Gastrocnemius medialis (tissue), 4 donors: ENCODE results near the gene IRAK1. TPM values are rescaled to one million over a fixed set of nuclear protein-coding genes. Genes with fewer than 3 reads are reported as not detected.

Experiments used
- ATAC-seq, 2 donors: fragments of 150-250 bp; one replicate each; pipeline ENCODE4 v1.9.1; 2016
- DNase-seq, 2 donors: peaks; one replicate each; pipeline ENCODE4 v3.0.0-alpha.2; 2019
- H3K27ac ChIP-seq, 4 donors: fragments of 200-600 bp; sonication (generic); 1 replicate in 1 of 4; 2 replicates in 3 of 4; pipeline ENCODE4 v1.5.1; 2016 to 2018; ENCODE audit warnings: mild to moderate bottlenecking in 2 of 4, moderate library complexity in 1 of 4
- H3K27me3 ChIP-seq, 3 donors: fragments of 200-600 bp; sonication (generic) in 2 of 3; 1 replicate in 1 of 3; 2 replicates in 2 of 3; pipeline versions ENCODE4 v1.5.1 to v1.6.0; 2016 to 2019; ENCODE audit warnings: mild to moderate bottlenecking in 1 of 3, moderate library complexity in 1 of 3
- H3K36me3 ChIP-seq, 2 donors: fragments of 200-600 bp; sonication (generic) in 1 of 2; one replicate each; pipeline ENCODE4 v1.5.1; 2017 to 2018
- H3K4me1 ChIP-seq, 2 donors: fragments of 200-600 bp; sonication (generic) in 1 of 2; one replicate each; pipeline ENCODE4 v1.5.1; 2016 to 2017; ENCODE audit warnings: mild to moderate bottlenecking in 2 of 2
- H3K4me3 ChIP-seq, 4 donors: fragments of 200-600 bp; sonication (generic) in 3 of 4; 1 replicate in 1 of 4; 2 replicates in 3 of 4; pipeline ENCODE4 v1.5.1; 2016 to 2019; ENCODE audit warnings: mild to moderate bottlenecking in 2 of 4
- H3K9me3 ChIP-seq, 3 donors: fragments of 200-600 bp; sonication (generic) in 2 of 3; 1 replicate in 1 of 3; 2 replicates in 2 of 3; pipeline ENCODE4 v1.5.1; 2016 to 2019
- CTCF ChIP-seq, 5 experiments: fragments of 450-650 bp in 3 of 5; fragments of 200-600 bp in 2 of 5; sonication (generic) in 2 of 5; IDR thresholded peaks in 4 of 5; conservative IDR thresholded peaks in 1 of 5; 1 replicate in 4 of 5; 2 replicates in 1 of 5; pipeline ENCODE4 v1.5.1; 2016 to 2019; ENCODE audit warnings: antibody characterized with exemption in 5 of 5, mild to moderate bottlenecking in 3 of 5, moderate library complexity in 3 of 5
- POLR2A ChIP-seq, 2 donors: fragments of 450-650 bp; IDR thresholded peaks; one replicate each; pipeline ENCODE4 v1.6.1; 2017; ENCODE audit warnings: antibody characterized with exemption in 2 of 2, mild to moderate bottlenecking in 2 of 2, moderate library complexity in 2 of 2
- in situ Hi-C, 4 donors: fragments of 200-750 bp; cut with MboI; loops; one replicate each; pipeline versions ENCODE4 v1.15.0 to v1.8.0; 2017; ENCODE audit warnings: low sequenced_read_pairs in 4 of 4
- intact Hi-C: fragments of 100-400 bp; cut with DNase I; formaldehyde crosslinking; loops from one replicate; pipeline ENCODE4 v1.15.1; 2023; ENCODE audit warnings: low total_unique reads
- total RNA-seq, 4 donors: library from RNA; depleted of rRNA; stranded (reverse); fragments of >200 nt; gene quantifications; one replicate each; pipeline versions ENCODE4 v1.1.0 to v1.2.3, GENCODE V29; 2016

IRAK1 gene
- total RNA-seq, 4 donors from 2014 or later = 73.9 to 157 (median 115) TPM

GRCh38 chrX:154027022-154027402 is 7.3 kb upstream of the IRAK1 start:
- in situ Hi-C loops (no loop called here), intact Hi-C loops (no loop called here)
- no peaks in the 10 kb centered on the region for H3K27me3 ChIP-seq

GRCh38 chrX:154026136-154027021 is 6.7 kb upstream of the IRAK1 start:
- in situ Hi-C loops (no loop called here), intact Hi-C loops (no loop called here)
- TF ChIP-seq CTCF (IDR thresholded peaks at IDR 0.05 in 4 of 5, conservative IDR thresholded peaks at IDR 0.05 in 1 of 5) (no peak), POLR2A (IDR thresholded peaks at IDR 0.05) (no peak)
- H3K4me1 ChIP-seq = peaks cover 0 to 9% of the 10 kb centered on the region in 2 donors
- H3K36me3 ChIP-seq = peaks cover 0 to 8% of the 10 kb centered on the region in 2 donors
- H3K9me3 ChIP-seq = no peaks in the 10 kb centered on the region
- ATAC-seq (no peak), DNase-seq (no peak)
- H3K27ac ChIP-seq = peak overlapping the region; percentile 30 to 55 (median 33)
- H3K4me3 ChIP-seq = no peak overlapping the region
- H3K27me3 ChIP-seq = no peaks in the 10 kb centered on the region

More at GRCh38 chrX:154027022-154027402, 7.3 kb upstream of the IRAK1 start:
- TF ChIP-seq POLR2A (IDR thresholded peaks at IDR 0.05) = no peak
- no peak for TF ChIP-seq CTCF (IDR thresholded peaks at IDR 0.05 in 4 of 5, conservative IDR thresholded peaks at IDR 0.05 in 1 of 5)
- DNase-seq (no peak), ATAC-seq (no peak)
- Histone ChIP-seq H3K9me3 (no peaks in the 10 kb centered on the region), H3K4me1 (peaks cover 0 to 9% of the 10 kb centered on the region in 2 donors), H3K36me3 (peaks cover 0 to 15% of the 10 kb centered on the region in 2 donors), H3K27ac (peak overlapping the region in 1 of 4 donors; percentile 55), H3K4me3 (no peak overlapping the region)

- no peak overlapping the region for H3K4me3 ChIP-seq
- H3K27me3 ChIP-seq = no peaks in the 10 kb centered on the region
- no peak for ATAC-seq
- peaks cover 0 to 9% of the 10 kb centered on the region in 2 donors for H3K4me1 ChIP-seq
- intact Hi-C loops = no loop called here
- no peak for DNase-seq
- TF ChIP-seq CTCF (IDR thresholded peaks at IDR 0.05 in 4 of 5, conservative IDR thresholded peaks at IDR 0.05 in 1 of 5) (no peak), POLR2A (IDR thresholded peaks at IDR 0.05) (no peak)
- H3K36me3 ChIP-seq = no peaks in the 10 kb centered on the region
- in situ Hi-C loops = no loop called here
- no peaks in the 10 kb centered on the region for H3K9me3 ChIP-seq
- H3K27ac ChIP-seq = peak overlapping the region in 3 of 4 donors; percentile 32 to 55 (median 34)
Observed at GRCh38 chrX:154025230-154025629, 5.5 kb upstream of the IRAK1 start.

GRCh38 chrX:154024271-154024670 is 4.6 kb upstream of the IRAK1 start:
- intact Hi-C loops = loop anchor here (5.0 kb wide), 1 partner anchor 73 kb away; the partner anchor contains the start of gene MECP2
- in situ Hi-C loops = no loop called here

More at GRCh38 chrX:154024271-154024670, 4.6 kb upstream of the IRAK1 start:
- H3K4me3 ChIP-seq = no peak overlapping the region
- no peaks in the 10 kb centered on the region for H3K27me3 ChIP-seq
- H3K27ac ChIP-seq = no peak overlapping the region
- DNase-seq = no peak
- H3K9me3 ChIP-seq = no peaks in the 10 kb centered on the region
- ATAC-seq = no peak
- H3K4me1 ChIP-seq = peaks cover 0 to 9% of the 10 kb centered on the region in 2 donors
- no peaks in the 10 kb centered on the region for H3K36me3 ChIP-seq
- TF ChIP-seq CTCF (IDR thresholded peaks at IDR 0.05 in 4 of 5, conservative IDR thresholded peaks at IDR 0.05 in 1 of 5) (no peak), POLR2A (IDR thresholded peaks at IDR 0.05) (no peak)
